COLO829 (cell line): ENCODE measurements around the gene CLEC1A.
"Not testable (repeated sequence)": the region's sequence is repeated elsewhere in the genome, so short reads cannot be mapped to it uniquely, and the experiment has no call there.

Source experiments
- DNase-seq: peaks from one replicate; pipeline ENCODE4 v3.0.0; 2012; ENCODE audit warnings: low spot score

CLEC1A gene

GRCh38 chr12:10048526-10048925 is 50.3 kb downstream of the CLEC1A start:
- no peak for DNase-seq

- DNase-seq, result no peak
Observed at GRCh38 chr12:10042167-10042566, 56.6 kb downstream of the CLEC1A start.

DNA sequence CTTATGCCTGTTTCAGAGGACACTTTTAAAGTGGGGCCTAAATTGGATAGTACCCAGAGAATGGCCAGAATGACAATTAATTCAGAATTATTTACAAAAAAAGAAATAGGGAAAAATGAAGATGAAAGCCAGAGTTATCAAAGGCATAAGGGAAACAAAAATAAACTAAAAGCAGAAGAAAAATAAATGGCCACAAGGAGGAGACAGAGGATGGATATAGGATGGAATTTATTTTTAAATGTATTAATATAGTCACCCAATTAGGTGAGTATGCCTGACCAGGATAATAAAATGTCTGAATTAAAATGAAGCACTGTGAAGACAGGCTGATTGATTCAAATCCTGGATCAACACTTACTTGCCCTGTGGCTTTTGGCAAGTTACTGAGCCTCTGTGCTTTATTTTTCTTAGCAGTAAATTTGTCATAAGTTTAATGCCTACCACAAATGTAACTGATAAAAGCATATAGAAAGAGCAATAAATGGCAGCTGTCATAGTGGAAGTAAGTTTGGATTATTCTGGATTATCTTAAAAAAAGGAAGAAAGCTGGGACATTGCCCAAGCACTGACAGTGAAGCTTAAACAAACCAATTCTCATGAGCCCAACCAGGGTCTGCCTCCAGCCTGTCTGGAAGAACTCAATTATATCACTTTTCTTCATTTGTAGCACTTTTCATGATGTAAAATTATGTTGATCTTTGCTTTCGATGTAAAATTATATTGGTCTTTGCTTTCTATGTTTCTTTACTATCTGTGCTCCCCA is 64.8 kb downstream of the CLEC1A start:
- DNase-seq, result peak; percentile 22

DNA sequence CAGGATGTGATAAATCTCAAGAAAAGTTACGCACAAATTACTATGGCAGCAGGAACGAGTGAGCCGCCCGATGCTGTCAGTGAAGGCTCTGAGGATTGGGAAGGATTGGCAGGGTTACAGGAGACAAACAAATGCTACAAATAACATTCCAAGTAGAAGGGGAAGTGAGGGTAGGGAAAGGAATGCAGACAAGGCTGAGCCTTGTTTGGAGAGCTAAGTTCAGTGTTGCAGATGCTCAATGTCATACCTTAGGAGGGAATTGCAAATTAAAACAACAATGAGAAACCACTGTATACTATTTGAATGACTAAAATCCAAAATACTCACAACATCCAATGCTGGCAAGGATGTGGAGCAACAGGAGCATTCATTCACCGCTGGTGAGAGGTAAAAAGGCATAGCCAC is 67.0 kb downstream of the CLEC1A start:
- DNase-seq, result peak; percentile 34

DNA sequence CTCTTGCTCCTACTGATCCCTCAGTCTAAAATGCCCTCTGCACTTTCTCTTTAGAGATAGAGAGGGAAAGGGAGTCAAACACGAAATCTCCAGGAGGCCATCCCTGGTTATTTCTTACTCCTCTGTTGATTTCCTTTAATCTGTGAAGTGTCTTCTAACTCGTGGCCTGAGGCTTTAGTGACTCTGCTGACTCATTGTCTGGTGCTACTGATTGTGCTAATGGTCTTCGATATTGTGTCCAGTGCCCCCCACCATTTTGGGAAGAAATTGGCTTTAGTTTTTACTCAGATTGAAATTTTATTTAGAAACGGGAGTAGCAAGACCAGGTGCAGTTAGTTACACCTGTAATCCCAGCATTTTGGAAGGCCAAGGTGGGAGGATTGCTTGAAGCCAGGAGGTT is 67.5 kb downstream of the CLEC1A start:
- no peak for DNase-seq

DNA sequence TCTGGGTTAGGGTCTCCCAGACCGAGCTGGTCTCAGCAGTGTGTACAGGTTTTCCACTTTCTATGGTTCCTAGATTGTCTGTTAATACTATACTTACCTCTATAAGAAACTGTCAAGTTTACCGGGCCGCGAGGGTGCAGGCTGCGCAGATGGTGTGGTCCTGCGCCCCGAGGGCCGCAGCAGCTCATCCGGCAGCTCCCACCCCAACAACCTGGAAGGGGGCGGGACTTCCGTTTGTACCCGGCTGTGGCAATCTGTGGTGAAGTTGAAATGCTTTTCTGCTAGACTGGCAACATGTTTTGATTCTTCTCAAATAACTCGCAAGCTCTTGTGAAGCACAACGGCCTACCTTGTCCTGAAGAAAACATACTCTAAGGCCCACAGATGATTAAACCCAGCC is 68.3 kb downstream of the CLEC1A start, which contains the start of gene CLEC9A:
CLEC9A (plus strand) TSS at position 237 of the 400 bp plus-strand sequence. CDS start 22,006 bp downstream, outside the sequence.
- no peak for DNase-seq

DNA sequence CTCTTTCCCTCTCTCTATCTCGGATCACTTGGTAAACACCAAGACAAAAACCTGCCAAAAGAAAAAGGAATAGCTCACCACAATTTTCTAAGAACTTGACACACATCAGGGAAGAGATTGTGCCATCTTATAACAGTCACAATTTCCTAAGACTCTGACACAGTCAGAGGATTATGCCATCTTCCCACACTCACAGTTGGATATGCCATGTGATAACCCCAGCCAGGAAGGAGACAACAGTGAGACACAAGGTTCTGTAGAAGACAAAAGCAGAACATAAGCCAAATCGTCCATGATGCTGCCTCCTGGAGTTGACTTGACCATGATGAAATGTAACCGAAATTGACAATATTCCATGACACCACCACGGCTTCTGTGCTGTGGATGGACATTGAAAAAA is 71.1 kb downstream of the CLEC1A start:
- DNase-seq, result peak; percentile 18

GRCh38 chr12:10027311-10027710 is 71.5 kb downstream of the CLEC1A start:
- DNase-seq, result no peak

- not testable (repeated sequence) for DNase-seq
Observed at GRCh38 chr12:10026666-10027065, 72.1 kb downstream of the CLEC1A start.

DNA sequence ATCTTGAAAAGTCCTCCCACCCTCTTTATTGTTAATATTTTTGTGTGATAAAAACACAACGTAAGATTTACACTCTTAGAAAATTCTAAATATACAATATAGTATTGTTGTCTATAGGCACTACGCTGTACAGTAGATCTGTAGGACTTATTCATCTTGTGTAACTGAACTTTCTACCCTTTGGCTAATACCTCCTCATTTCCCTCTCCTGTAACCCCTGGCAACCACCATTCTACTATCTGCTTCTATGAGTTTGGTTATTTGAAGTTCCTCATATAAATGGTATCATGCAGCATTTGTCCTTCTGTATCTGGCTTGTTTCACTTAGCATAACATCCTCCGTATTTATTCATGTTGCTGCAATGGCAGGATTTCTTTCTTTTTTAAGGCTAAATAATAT is 73.5 kb downstream of the CLEC1A start:
- DNase-seq, result no peak

DNA sequence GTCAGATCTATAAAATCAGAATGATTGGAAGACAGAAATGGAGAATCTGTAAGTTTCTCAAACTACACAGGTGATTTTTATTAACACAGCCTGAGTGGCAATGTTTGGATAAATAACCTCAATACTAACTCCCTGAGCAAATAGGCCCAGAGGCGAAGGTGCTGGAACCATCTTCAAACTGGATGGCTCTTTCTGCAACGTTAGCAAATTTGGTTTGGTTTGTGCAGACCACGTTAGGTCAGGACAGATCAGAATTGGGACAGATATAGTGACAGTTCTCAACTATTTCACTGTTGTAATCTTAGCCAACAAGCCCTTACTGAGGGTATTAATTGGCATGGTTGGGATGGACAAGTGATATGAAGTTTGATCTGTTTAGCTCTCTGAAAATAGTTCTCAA is 77.4 kb downstream of the CLEC1A start:
- no peak for DNase-seq
